ENCODE results near the gene CACNA1D. TPM values are rescaled to one million over a fixed set of nuclear protein-coding genes. Genes with fewer than 3 reads are reported as not detected.

Gene CACNA1D
- total RNA-seq, 1 donor from 2014 or later: 39.2 TPM

- no peak for DNase-seq (ENCODE audit: low spot score)
Observed at GRCh38 chr3:53787016-53787415, 292.6 kb downstream of the CACNA1D start.

DNA sequence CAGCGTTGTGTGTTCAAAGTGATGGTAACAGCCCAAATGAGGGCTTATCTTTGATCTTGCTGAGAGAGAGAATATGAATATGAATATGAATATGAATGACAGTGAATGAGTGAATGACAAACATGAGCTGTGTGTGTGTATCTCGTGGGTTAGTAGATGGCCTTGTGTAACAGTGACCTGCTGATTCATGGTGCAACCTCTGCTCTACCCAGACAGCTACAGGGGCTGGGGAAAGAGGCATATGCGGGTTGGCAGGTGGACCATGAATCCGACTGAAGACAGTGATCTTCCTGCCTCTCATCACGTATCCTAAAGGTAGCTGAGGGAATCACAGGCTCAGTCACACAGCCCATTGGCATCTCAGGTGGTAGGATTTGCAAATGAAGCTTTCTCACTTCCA, 293.6 kb downstream of the CACNA1D start:
- DNase-seq (ENCODE audit: low spot score): no peak

GRCh38 chr3:53789459-53789858, 295.0 kb downstream of the CACNA1D start:
- no peak for DNase-seq (ENCODE audit: low spot score)

- no peak for DNase-seq (ENCODE audit: low spot score)
Observed at GRCh38 chr3:53790470-53790869, 296.1 kb downstream of the CACNA1D start.

- DNase-seq (ENCODE audit: low spot score): no peak
Observed at GRCh38 chr3:53791317-53791716, 296.9 kb downstream of the CACNA1D start.

DNA sequence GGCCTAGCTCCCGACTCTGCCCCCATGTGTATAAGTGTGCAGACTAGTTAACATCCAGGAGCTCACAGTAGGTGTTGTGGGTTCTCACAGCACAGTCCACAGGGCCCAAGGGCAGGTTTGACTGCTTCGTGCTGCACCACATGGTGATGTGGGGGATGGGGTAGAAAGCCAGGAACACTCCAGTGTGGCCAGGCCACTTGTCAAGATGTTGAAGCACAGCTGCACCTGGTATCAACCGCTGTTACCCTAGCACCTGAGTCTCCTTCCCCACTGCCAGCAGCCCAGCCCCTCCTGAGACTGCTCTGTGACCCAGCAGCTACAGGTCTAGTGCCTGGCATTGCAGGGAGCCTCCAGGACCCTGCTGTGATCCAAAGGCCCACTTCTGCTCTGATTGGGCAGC, 298.5 kb downstream of the CACNA1D start:
- DNase-seq (ENCODE audit: low spot score): no peak

DNA sequence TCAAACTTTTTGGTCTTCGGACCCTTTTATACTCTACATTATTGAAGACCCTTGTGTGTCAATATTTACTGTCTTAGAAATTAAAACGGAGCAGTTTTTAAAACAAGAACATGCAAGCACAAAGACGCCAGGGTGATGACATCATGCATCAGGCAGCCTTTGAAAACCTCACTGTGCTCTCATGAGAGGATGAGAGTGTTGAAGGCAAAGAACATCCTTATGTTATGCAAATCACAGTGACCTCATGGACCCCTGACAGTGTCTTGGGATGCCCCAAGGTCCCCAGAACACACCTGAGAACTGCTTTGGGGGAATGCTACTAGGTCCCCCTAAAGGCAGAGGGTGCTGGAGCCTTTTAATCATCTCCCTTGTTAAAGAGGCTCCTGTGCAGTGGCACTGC, 300.2 kb downstream of the CACNA1D start:
- no peak for DNase-seq (ENCODE audit: low spot score)

GRCh38 chr3:53795176-53795575, 300.8 kb downstream of the CACNA1D start:
- no peak for DNase-seq (ENCODE audit: low spot score)

DNA sequence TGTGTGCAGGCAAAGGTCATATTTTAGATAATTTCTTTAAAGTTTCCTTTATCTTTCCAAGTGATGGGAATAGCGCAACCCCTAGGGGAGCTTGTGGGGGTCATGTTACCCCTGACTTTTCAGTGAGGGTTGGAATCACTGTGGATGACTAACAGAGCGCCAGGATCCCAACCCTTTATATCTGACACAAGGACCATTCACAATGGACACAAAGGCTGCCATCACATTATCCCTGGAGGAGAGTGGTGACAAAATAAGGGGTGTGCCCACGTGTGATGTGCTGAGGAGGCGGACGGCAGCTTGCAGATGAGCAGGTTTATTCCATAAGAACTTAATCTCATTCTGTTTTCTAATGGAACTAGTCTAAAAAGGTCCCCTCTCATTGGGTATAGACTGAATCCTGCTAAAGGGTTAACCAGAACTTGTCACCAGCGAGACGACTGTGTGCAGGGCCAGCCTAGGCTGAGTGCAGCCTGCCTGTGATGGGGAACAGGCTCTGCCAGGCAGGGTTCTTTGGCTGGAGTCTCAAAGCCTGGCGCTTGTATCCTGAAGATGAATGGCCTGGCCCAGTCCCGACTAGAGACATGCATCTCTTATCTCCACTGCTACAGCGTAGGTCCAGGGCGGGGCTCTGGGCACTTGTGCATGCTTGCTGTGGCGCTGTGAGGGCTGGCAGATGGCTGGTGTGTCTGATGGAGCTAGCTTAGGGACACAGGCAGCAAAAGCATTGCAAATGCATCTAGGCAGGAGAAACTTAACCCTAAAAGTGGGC, 301.6 kb downstream of the CACNA1D start:
- peak; percentile 40 for DNase-seq (ENCODE audit: low spot score)

- DNase-seq (ENCODE audit: low spot score): no peak
Observed at GRCh38 chr3:53798144-53798543, 303.7 kb downstream of the CACNA1D start.

GRCh38 chr3:53799338-53799865, 305.0 kb downstream of the CACNA1D start:
- DNase-seq (ENCODE audit: low spot score): no peak

DNA sequence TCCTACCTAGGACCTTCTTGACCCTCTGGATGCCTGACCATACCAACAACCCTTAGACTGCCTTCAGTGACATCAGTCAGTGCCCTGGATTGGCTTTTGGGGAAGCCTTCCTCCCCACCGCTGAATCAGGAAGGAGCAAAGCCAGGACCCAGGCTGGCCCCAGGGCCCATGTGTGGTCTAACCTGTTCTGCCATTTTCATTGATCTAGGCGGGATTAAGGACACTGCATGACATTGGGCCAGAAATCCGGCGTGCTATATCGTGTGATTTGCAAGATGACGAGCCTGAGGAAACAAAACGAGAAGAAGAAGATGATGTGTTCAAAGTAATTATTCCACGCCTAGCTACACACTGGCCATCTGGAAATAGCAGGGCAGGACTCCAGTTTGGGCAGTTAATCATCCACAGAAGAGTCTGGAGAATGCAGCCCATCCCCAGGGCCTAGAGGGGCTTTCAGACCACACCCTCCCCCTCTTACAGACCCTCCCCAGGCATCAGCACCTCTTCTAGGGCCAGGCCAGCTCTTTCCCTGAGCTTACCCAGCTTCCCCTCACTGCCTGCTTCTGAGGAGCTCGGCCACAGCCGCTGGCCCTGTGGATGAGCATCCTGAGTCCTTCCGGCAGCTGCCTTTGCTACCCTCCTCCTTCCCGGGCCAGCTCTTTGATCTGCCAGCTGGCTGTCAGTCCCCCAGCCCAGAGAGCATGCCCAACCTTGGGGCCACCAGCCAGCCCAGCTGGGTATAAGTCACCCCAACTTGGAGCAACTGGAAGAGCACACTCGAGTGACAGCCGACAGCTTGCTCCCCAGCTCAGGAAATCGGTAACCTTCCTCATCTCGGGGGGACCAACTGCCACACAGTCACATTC, 305.9 kb downstream of the CACNA1D start:
- DNase-seq (ENCODE audit: low spot score): no peak

DNA sequence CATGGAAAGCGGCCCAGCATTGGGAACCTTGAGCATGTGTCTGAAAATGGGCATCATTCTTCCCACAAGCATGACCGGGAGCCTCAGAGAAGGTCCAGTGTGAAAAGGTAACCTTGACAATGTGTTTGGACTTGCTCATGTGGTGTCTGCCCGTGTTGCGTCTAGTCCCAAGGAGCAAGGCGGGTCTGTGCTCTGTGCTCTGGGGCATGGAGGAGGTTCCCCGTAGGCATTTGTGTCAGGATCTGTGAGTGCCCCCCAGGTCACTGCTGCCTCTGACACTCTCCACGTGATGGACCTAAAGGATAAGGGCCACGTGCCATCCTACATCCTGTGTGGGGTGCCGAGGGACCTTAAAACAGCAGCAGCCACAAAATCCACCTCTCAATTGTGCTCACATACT, 306.9 kb downstream of the CACNA1D start:
- no peak for DNase-seq (ENCODE audit: low spot score)

- no peak for DNase-seq (ENCODE audit: low spot score)
Observed at GRCh38 chr3:53802256-53802880, 308.0 kb downstream of the CACNA1D start.

DNA sequence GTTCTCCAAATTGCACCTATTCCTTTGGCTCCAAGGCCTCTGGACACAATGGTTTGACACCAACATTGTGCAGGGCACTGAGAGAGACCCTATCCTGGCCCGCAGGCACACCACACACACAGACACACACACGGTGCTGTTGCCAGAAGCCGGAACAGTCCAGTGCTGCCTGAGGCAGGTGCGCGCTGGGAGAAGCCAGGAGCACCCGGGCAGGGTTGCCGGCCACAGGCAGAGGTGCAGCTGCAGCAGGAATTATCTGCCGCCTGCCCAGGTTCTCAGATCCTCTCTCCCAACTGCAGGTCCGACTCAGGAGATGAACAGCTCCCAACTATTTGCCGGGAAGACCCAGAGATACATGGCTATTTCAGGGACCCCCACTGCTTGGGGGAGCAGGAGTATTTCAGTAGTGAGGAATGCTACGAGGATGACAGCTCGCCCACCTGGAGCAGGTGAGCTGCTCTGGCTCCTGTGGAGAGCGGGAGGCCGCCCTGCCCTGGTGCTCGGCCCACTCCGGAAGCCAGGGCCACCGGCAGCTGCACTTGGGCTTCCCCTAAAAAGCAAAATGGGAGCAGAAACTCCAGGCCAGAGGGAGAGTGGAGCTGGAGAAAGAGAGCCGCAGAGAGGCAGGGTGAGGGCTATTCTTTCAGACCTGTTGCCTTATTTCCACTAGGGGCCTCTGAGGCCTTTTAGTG, 308.9 kb downstream of the CACNA1D start:
- no peak for DNase-seq (ENCODE audit: low spot score)

DNA sequence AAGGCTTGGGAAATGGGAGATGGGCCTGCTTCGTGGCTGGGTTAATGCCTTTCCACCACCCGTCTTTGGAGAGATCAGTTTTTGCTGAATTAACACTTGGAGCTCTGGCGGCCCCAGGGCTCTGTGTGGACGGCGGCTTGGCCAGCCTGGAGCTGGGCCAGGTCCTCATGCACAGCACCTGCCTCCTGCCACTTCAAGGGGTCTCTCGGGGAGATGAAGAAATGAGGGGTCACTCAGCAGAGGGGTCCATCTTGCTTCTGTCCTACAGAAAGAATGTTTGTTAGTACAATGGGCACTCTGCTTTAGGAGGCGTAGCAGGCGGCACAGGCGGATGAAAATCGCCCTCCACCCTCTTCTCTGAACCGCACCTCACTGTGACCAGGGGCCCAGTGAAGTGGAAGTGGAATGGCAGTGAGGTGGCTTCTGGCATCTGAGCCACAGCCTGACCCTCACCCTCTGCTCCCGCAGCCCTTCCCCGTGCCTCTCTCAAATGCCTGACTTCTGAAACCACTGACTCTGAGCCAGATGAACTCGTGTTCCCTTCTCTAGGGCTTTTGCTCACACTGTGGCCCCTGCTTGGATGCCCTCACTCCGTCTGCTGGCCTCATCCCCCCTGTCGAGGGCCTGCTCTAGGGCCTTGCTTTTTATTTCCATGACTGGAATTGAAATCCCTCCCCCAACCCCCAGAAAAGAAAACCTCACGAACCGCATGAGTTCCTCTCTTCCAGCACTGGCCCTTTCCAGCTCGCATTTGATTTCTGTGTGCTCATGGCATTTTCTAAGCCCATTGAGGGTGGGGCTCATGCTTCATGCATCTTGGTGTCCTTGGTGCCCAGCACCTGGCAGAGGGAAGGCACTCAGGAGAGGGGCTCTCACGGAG, 309.6 kb downstream of the CACNA1D start:
- no peak for DNase-seq (ENCODE audit: low spot score)

DNA sequence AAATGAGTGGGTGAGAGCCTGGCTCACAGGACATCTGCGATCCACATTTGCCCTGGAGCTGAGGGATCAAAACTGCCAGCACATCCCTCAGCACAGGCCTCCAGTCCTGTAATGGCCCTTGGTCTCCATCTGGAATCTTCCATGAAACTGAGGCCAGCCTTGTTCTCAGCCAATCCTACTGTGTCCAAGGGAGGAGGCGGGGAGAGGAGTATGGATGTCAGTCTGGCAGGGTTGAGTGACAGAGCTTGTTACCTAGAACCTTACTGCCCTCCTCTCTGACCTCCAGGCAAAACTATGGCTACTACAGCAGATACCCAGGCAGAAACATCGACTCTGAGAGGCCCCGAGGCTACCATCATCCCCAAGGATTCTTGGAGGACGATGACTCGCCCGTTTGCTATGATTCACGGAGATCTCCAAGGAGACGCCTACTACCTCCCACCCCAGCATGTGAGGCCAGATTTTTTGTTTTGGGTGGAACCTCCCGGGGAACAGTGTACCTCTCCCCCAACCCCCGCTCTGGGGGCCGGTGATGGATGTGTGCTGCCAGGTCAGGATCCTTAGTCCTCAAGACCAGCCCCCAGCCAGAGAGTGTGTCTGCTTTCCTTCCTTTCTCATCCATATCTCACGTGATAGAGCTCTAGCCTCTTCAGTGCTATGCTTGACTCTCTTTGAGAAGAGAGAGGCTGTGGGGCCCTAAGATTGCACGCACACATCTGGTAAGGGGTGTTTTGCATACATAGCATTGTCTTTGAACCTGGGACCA, 310.5 kb downstream of the CACNA1D start:
- no peak for DNase-seq (ENCODE audit: low spot score)

DNA sequence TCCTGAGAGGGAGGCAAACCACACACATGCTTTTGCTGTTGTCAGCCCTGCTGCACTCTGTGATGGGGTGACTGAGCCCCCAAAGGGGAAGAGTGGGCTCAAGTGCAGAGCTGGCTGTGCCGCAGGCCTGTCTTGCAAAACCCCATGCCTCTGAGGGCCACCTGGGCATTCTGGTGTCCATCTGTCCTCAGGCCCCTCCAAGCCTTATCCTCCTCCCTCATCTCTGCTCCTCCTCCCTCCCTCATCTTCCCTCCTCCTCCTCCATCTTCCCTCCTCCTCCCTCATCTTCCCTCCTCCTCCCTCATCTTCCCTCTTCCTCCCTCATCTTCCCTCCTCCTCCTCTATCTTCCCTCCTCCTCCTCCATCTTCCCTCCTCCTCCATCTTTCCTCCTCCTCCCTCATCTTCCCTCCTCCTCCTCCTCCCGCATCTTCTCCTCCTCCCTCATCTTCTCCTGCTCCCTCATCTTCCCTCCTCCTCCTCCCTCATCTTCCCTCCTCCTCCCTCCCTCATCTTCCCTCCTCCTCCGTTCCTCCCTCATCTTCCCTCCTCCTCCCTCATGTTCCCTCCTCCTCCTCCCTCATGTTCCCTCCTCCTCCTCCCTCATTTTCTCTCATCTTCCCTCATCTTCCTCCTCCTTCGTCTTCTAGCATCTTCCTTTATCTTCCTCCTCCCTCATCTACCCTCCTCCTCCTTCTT, 311.2 kb downstream of the CACNA1D start:
- DNase-seq (ENCODE audit: low spot score): no peak
